Natural killer cell (primary cell): ENCODE measurements around the gene NR6A1. TPM values are rescaled to one million over a fixed set of nuclear protein-coding genes. Genes with fewer than 3 reads are reported as not detected.

ENCODE experiments used
- ATAC-seq, 3 donors: fragments of 150-1000 bp in 2 of 3; fragments of 200-7000 bp in 1 of 3; cut with Tn5 transposase; 1 replicate in 1 of 3; 2 replicates in 2 of 3; pipeline ENCODE4 v1.10.0; 2021; ENCODE audit warnings: mild to moderate bottlenecking in 2 of 3, moderate library complexity in 2 of 3
- DNase-seq, 2 donors: peaks; one replicate each; pipeline versions ENCODE4 v3.0.0 to v3.0.0-alpha.2; 2013 to 2021; ENCODE audit warnings: mixed read lengths in 1 of 2
- H3K27ac ChIP-seq: one replicate; pipeline ENCODE4 v1.5.1; 2013; ENCODE audit warnings: mild to moderate bottlenecking, low read length
- H3K27me3 ChIP-seq: one replicate; pipeline ENCODE4 v1.6.1; 2013; ENCODE audit warnings: low read length; ENCODE audit not compliant: control insufficient read depth, insufficient read depth
- H3K36me3 ChIP-seq: one replicate; pipeline ENCODE4 v1.6.1; 2013; ENCODE audit warnings: low read length; ENCODE audit not compliant: control insufficient read depth, insufficient read depth
- H3K4me1 ChIP-seq: one replicate; pipeline ENCODE4 v1.6.1; 2013; ENCODE audit warnings: low read length; ENCODE audit not compliant: control insufficient read depth, insufficient read depth
- H3K4me3 ChIP-seq: one replicate; pipeline ENCODE4 v1.5.1; 2013; ENCODE audit warnings: low read length
- H3K9me3 ChIP-seq: one replicate; pipeline ENCODE4 v1.6.1; 2013; ENCODE audit warnings: low read length; ENCODE audit not compliant: control insufficient read depth, insufficient read depth
- H3K27ac Mint-ChIP-seq, 2 donors: one replicate each; pipeline ENCODE4 v1.8.0; 2022; ENCODE audit warnings: mild to moderate bottlenecking in 2 of 2, mixed read lengths in 2 of 2, moderate library complexity in 1 of 2
- H3K27me3 Mint-ChIP-seq, 2 donors: one replicate each; pipeline ENCODE4 v1.8.0; 2022; ENCODE audit warnings: low read depth in 2 of 2, mixed read lengths in 2 of 2
- H3K36me3 Mint-ChIP-seq: one replicate; pipeline ENCODE4 v1.8.0; 2022; ENCODE audit warnings: mixed read lengths
- H3K4me1 Mint-ChIP-seq, 2 donors: one replicate each; pipeline ENCODE4 v1.8.0; 2022; ENCODE audit warnings: mixed read lengths in 2 of 2
- H3K4me3 Mint-ChIP-seq: one replicate; pipeline ENCODE4 v1.8.0; 2022; ENCODE audit warnings: mild to moderate bottlenecking, moderate library complexity, mixed read lengths
- H3K9me3 Mint-ChIP-seq, 2 donors: one replicate each; pipeline ENCODE4 v1.8.0; 2022; ENCODE audit warnings: mixed read lengths in 2 of 2
- CTCF ChIP-seq: fragments of 200-600 bp; IDR thresholded peaks from one replicate; pipeline ENCODE4 v1.8.0; 2022; ENCODE audit warnings: antibody characterized with exemption
- WGBS: methylation state at CpG from one replicate; pipeline ENCODE4 v1.1.7; 2013; ENCODE audit warnings: missing lambda C conversion rate; ENCODE audit not compliant: insufficient coverage; 5-methylcytosine and 5-hydroxymethylcytosine counted together
- intact Hi-C: fragments of 100-400 bp; cut with micrococcal nuclease; formaldehyde crosslinking; loops from one replicate; pipeline ENCODE4 v1.14.2; 2022
- total RNA-seq, 4 donors: library from RNA; stranded (reverse); fragments of 120-200 nt in 1 of 4; gene quantifications; one replicate each; pipeline versions ENCODE4 v1.2.3 to v1.2.4, GENCODE V29; 2013 to 2022

The NR6A1 gene
- total RNA-seq, 3 donors from 2014 or later (not counting 1 experiment from before 2014, with no cell fraction given) = 0.07 to 0.75 (median 0.49) TPM

- H3K36me3 Mint-ChIP-seq = no peaks in the 10 kb centered on the region
- H3K36me3 ChIP-seq = no peaks in the 10 kb centered on the region
- no peak overlapping the region for H3K27ac ChIP-seq
- DNase-seq = no peak
- TF ChIP-seq CTCF = no peak
- H3K27me3 Mint-ChIP-seq = peaks cover 0 to 2% of the 10 kb centered on the region in 2 donors
- H3K4me3 ChIP-seq = no peak overlapping the region
- intact Hi-C loops = no loop called here
- no peaks in the 10 kb centered on the region for H3K9me3 Mint-ChIP-seq
- no peak for ATAC-seq
- no peaks in the 10 kb centered on the region for H3K27me3 ChIP-seq
- no peaks in the 10 kb centered on the region for H3K4me1 ChIP-seq
- H3K4me3 Mint-ChIP-seq = no peak overlapping the region
- H3K9me3 ChIP-seq = no peaks in the 10 kb centered on the region
- no peaks in the 10 kb centered on the region for H3K4me1 Mint-ChIP-seq
- no peak overlapping the region for H3K27ac Mint-ChIP-seq
- 92% methylated on average over 11 of the region's 12 CpGs for WGBS
Observed at GRCh38 chr9:124810663-124811355, 39.7 kb upstream of the NR6A1 start.

- H3K4me1 ChIP-seq = no peaks in the 10 kb centered on the region
- Mint-ChIP-seq H3K36me3 (no peaks in the 10 kb centered on the region), H3K4me1 (no peaks in the 10 kb centered on the region), H3K27me3 (peaks cover 0 to 2% of the 10 kb centered on the region in 2 donors), H3K27ac (no peak overlapping the region), H3K9me3 (no peaks in the 10 kb centered on the region), H3K4me3 (no peak overlapping the region)
- no peak overlapping the region for H3K4me3 ChIP-seq
- WGBS = 93% methylated on average over 60 of the region's 60 CpGs
- H3K27me3 ChIP-seq = no peaks in the 10 kb centered on the region
- intact Hi-C loops = no loop called here
- DNase-seq (no peak), ATAC-seq (no peak)
- no peak for TF ChIP-seq CTCF
- no peak overlapping the region for H3K27ac ChIP-seq
- H3K36me3 ChIP-seq = no peaks in the 10 kb centered on the region
- H3K9me3 ChIP-seq = no peaks in the 10 kb centered on the region
Observed at GRCh38 chr9:124809741-124810500, 38.8 kb upstream of the NR6A1 start.

- Mint-ChIP-seq H3K27ac (no peak overlapping the region), H3K4me1 (no peaks in the 10 kb centered on the region), H3K27me3 (peaks cover 0 to 2% of the 10 kb centered on the region in 2 donors), H3K36me3 (no peaks in the 10 kb centered on the region), H3K4me3 (no peak overlapping the region), H3K9me3 (no peaks in the 10 kb centered on the region)
- no peak overlapping the region for H3K4me3 ChIP-seq
- no peak for TF ChIP-seq CTCF
- no peaks in the 10 kb centered on the region for H3K9me3 ChIP-seq
- intact Hi-C loops = no loop called here
- ATAC-seq (no peak), DNase-seq (no peak)
- H3K27ac ChIP-seq = no peak overlapping the region
- H3K4me1 ChIP-seq = no peaks in the 10 kb centered on the region
- no peaks in the 10 kb centered on the region for H3K27me3 ChIP-seq
- H3K36me3 ChIP-seq = no peaks in the 10 kb centered on the region
- WGBS = 92% methylated on average over 6 of the region's 6 CpGs
Observed at GRCh38 chr9:124809211-124809610, 38.1 kb upstream of the NR6A1 start.
